Measurements from ENCODE around the gene MRLN. TPM values are rescaled to one million over a fixed set of nuclear protein-coding genes. Genes with fewer than 3 reads are reported as not detected.

Gene MRLN
- polyA plus RNA-seq, 1 donor (not counting 4 experiments of a cell fraction or from before 2014, with no cell fraction given) = not detected

DNA sequence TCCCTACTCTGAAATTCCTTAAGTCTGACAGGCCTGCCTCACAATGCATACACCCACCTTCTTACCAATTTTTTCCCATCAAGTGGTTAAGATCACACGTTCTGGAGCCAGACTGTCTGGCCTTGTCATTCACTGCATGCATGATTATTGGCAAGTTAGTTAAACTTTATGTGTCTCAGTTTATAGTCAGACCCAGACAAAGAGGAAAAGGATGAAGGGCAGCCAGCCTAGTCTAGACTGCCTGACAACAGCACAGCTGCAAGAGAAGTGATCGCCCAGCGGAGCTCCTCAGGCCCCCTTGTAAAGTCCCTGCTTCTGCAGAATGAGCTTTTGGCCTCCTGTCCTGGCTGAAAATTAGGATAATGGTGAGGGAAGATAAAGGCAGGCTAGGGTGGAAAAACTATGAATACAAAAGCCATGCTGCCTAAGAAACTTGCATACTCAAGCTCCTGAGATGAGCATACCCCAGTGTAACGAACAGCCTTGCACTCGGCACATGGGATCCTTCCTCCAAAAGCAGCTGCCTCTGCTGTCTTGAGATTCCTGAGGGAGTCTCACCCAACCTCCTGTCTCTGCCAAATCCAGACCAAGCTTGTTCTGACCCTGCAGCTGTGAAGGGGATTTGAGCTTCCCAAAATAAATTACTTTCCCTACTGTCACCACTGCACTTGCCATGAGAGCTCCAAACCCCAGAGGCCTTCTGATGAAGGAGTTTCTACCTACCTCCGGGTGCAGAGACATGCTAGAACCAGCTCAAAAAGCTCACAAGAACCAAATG lies 26.7 kb upstream of the MRLN start:
- Histone ChIP-seq H3K4me3 (ENCODE audit: control insufficient read depth in 2 of 3, extremely low read depth in 1 of 3, insufficient read depth in 2 of 3, low read depth in 1 of 3, low read length in 3 of 3) (no peak overlapping the region), H3K36me3 (ENCODE audit: control insufficient read depth in 2 of 2, extremely low read depth in 1 of 2, insufficient read depth in 2 of 2, low read length in 2 of 2) (no peaks in the 10 kb centered on the region), H3K9me1 (ENCODE audit: control insufficient read depth, extremely low read depth, insufficient read depth, low read length) (no peaks in the 10 kb centered on the region), H3K79me2 (ENCODE audit: control insufficient read depth, insufficient read depth, low read length) (no peaks in the 10 kb centered on the region), H3K9me3 (ENCODE audit: control insufficient read depth, low read depth, low read length) (no peaks in the 10 kb centered on the region), H3K9ac (ENCODE audit: control insufficient read depth, extremely low read depth, insufficient read depth, low read length) (no peak overlapping the region), H3K4me1 (ENCODE audit: control insufficient read depth, extremely low read depth, insufficient read depth, low read length) (no peaks in the 10 kb centered on the region), H2AFZ (ENCODE audit: control insufficient read depth, low read length) (no peak overlapping the region), H3K27ac (ENCODE audit: control insufficient read depth, insufficient read depth, low read length) (no peak overlapping the region), H3K4me2 (ENCODE audit: control insufficient read depth, extremely low read depth, insufficient read depth, low read depth, low read length) (no peak overlapping the region), H3K27me3 (ENCODE audit: control insufficient read depth, extremely low read depth, insufficient read depth, low read length) (no peaks in the 10 kb centered on the region), H4K20me1 (ENCODE audit: control insufficient read depth, extremely low read depth, insufficient read depth, low read length) (no peaks in the 10 kb centered on the region)
- FAIRE-seq (no peak), DNase-seq (ENCODE audit: low read depth, low spot score) (no peak)
- TF ChIP-seq CTCF (optimal IDR thresholded peaks at IDR 0.05 in 1 of 3, IDR thresholded peaks at IDR 0.05 in 1 of 3, conservative IDR thresholded peaks at IDR 0.05 in 1 of 3; ENCODE audit: extremely low read depth in 1 of 3, insufficient read depth in 2 of 3, low read length in 3 of 3) (no peak), EZH2 (IDR thresholded peaks at IDR 0.05; ENCODE audit: low read length) (no peak)
- dilution Hi-C loops (cut with MboI; ENCODE audit: extremely low pct_ligation_motif_present, low sequenced_read_pairs) = no loop called here

DNA sequence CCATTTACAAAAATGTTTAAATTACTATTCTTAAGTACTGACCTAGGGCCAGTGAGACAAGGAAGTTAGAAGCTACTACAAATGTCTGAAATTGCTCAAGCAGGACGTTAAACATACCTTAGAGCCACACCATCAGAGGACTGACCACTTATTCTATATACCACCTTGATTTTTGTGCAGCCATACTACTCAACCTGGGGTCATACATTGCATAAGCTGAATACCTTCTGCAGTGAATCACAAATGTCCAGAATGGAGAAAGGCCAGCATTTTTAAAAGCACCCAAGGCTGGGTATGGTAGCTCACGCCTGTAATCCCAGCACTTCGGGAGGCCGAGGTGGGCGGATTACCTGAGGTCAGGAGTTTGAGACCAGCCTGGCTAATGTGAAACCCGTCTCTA lies 21.2 kb upstream of the MRLN start:
- H3K27me3 ChIP-seq (ENCODE audit: control insufficient read depth, extremely low read depth, insufficient read depth, low read length) = no peaks in the 10 kb centered on the region
- no peaks in the 10 kb centered on the region for H4K20me1 ChIP-seq (ENCODE audit: control insufficient read depth, extremely low read depth, insufficient read depth, low read length)
- H3K4me3 ChIP-seq (ENCODE audit: control insufficient read depth in 2 of 3, extremely low read depth in 1 of 3, insufficient read depth in 2 of 3, low read depth in 1 of 3, low read length in 3 of 3) = no peak overlapping the region
- TF ChIP-seq EZH2 (IDR thresholded peaks at IDR 0.05; ENCODE audit: low read length) = no peak
- no peak for TF ChIP-seq CTCF (optimal IDR thresholded peaks at IDR 0.05 in 1 of 3, IDR thresholded peaks at IDR 0.05 in 1 of 3, conservative IDR thresholded peaks at IDR 0.05 in 1 of 3; ENCODE audit: extremely low read depth in 1 of 3, insufficient read depth in 2 of 3, low read length in 3 of 3)
- H3K4me1 ChIP-seq (ENCODE audit: control insufficient read depth, extremely low read depth, insufficient read depth, low read length) = no peaks in the 10 kb centered on the region
- no peaks in the 10 kb centered on the region for H3K9me3 ChIP-seq (ENCODE audit: control insufficient read depth, low read depth, low read length)
- H3K79me2 ChIP-seq (ENCODE audit: control insufficient read depth, insufficient read depth, low read length) = no peaks in the 10 kb centered on the region
- H3K27ac ChIP-seq (ENCODE audit: control insufficient read depth, insufficient read depth, low read length) = no peak overlapping the region
- no peak overlapping the region for H3K4me2 ChIP-seq (ENCODE audit: control insufficient read depth, extremely low read depth, insufficient read depth, low read depth, low read length)
- dilution Hi-C loops (cut with MboI; ENCODE audit: extremely low pct_ligation_motif_present, low sequenced_read_pairs) = no loop called here
- H3K36me3 ChIP-seq (ENCODE audit: control insufficient read depth in 2 of 2, extremely low read depth in 1 of 2, insufficient read depth in 2 of 2, low read length in 2 of 2) = no peaks in the 10 kb centered on the region
- FAIRE-seq = no peak
- no peak overlapping the region for H2AFZ ChIP-seq (ENCODE audit: control insufficient read depth, low read length)
- DNase-seq (ENCODE audit: low read depth, low spot score) = no peak
- no peak overlapping the region for H3K9ac ChIP-seq (ENCODE audit: control insufficient read depth, extremely low read depth, insufficient read depth, low read length)
- no peaks in the 10 kb centered on the region for H3K9me1 ChIP-seq (ENCODE audit: control insufficient read depth, extremely low read depth, insufficient read depth, low read length)
